HepG2 (cell line): ENCODE results near the gene SYN1. TPM values are rescaled to one million over a fixed set of nuclear protein-coding genes. Genes with fewer than 3 reads are reported as not detected.

ENCODE experiments used
- ATAC-seq: fragments of 200-7000 bp; cut with Tn5 transposase; 3 replicates; pipeline ENCODE4 v1.9.1; 2020; ENCODE audit warnings: mild to moderate bottlenecking, moderate library complexity
- BruUV-seq: library from RNA; stranded (reverse); fragments of 400-500 nt; replicated peaks from 2 replicates; lab custom pipeline; 2021; lab: Mats Ljungman, UMichigan
- CTCF ChIA-PET: fragments of 300-600 bp; formaldehyde crosslinking; extraction: SDS; loops from one replicate; lab custom pipeline; 2021; ENCODE audit warnings: low total read pairs, inconsistent platforms, low intra/inter-chr PET ratio; lab: Yijun Ruan, JAX
- POLR2A ChIA-PET: fragments of 350-600 bp; sonication (Branson Sonifier 250); formaldehyde crosslinking; loops from one replicate; lab custom pipeline; 2020; ENCODE audit warnings: antibody characterized with exemption, inconsistent platforms; lab: Yijun Ruan, JAX
- DNase-seq: peaks from one replicate; pipeline ENCODE4 v3.0.0-alpha.2; 2015; ENCODE audit warnings: low spot score
- FAIRE-seq: peaks from 3 replicates; lab custom pipeline; 2011; peaks lifted over from hg19 to GRCh38; lab: Jason Lieb, UNC
- H2AFZ ChIP-seq: one replicate; pipeline ENCODE4 v1.6.1; 2011; ENCODE audit warnings: low read length, inconsistent platforms
- H3K27ac ChIP-seq: fragments of 300-600 bp; 3 replicates; pipeline ENCODE4 v1.8.0; 2011; ENCODE audit warnings: mixed run types, mild to moderate bottlenecking, mixed read lengths, low read length, inconsistent platforms; ENCODE audit not compliant: insufficient read depth; ENCODE audit errors: extremely low read length
- H3K27me3 ChIP-seq, 2 experiments: fragments of 200-600 bp in 1 of 2; 2 replicates in 1 of 2; 3 replicates in 1 of 2; pipeline versions ENCODE4 v1.6.0 to v1.8.0; 2011; ENCODE audit warnings: low read length in 2 of 2, mild to moderate bottlenecking in 2 of 2, moderate library complexity in 2 of 2, inconsistent platforms in 1 of 2; ENCODE audit not compliant: insufficient read depth in 2 of 2, control insufficient read depth in 1 of 2
- H3K36me3 ChIP-seq, 2 experiments: fragments of 200-600 bp in 1 of 2; replicated peaks in 1 of 2; 2 replicates in 1 of 2; 3 replicates in 1 of 2; pipeline versions ENCODE4 v1.5.1 to v1.8.0; 2011; ENCODE audit warnings: low read length in 2 of 2, inconsistent platforms in 1 of 2; ENCODE audit not compliant: insufficient read depth in 2 of 2, control insufficient read depth in 1 of 2
- H3K4me1 ChIP-seq: 2 replicates; pipeline ENCODE4 v1.5.1; 2012; ENCODE audit warnings: low read length, inconsistent platforms; ENCODE audit not compliant: insufficient read depth
- H3K4me2 ChIP-seq: 2 replicates; pipeline ENCODE4 v1.6.0; 2011; ENCODE audit warnings: low read depth, low read length, inconsistent platforms
- H3K4me3 ChIP-seq, 3 experiments: fragments of 200-600 bp in 1 of 3; sonication (generic), shearing (Covaris generic) in 1 of 3; replicated peaks in 1 of 3; 2 replicates each; pipeline ENCODE4 v1.5.1; 2011 to 2016; ENCODE audit warnings: low read length in 3 of 3, inconsistent platforms in 2 of 3, low read depth in 2 of 3, mild to moderate bottlenecking in 2 of 3, control low read depth in 1 of 3, mixed read lengths in 1 of 3; ENCODE audit not compliant: insufficient read depth in 1 of 3
- H3K79me2 ChIP-seq: one replicate; pipeline ENCODE4 v1.6.1; 2011; ENCODE audit warnings: low read length, inconsistent platforms; ENCODE audit not compliant: insufficient read depth
- H3K9ac ChIP-seq: 2 replicates; pipeline ENCODE4 v1.6.0; 2011; ENCODE audit warnings: mild to moderate bottlenecking, low read depth, low read length, inconsistent platforms; ENCODE audit not compliant: insufficient read depth
- H3K9me3 ChIP-seq: 2 replicates; pipeline ENCODE4 v1.5.1; 2012; ENCODE audit warnings: mild to moderate bottlenecking, low read length
- H4K20me1 ChIP-seq: 2 replicates; pipeline ENCODE4 v1.6.0; 2011; ENCODE audit warnings: inconsistent platforms, mild to moderate bottlenecking, low read length, moderate library complexity; ENCODE audit not compliant: insufficient read depth
- BCL6 ChIP-seq: IDR thresholded peaks from 2 replicates; pipeline ENCODE4 v1.6.1; 2016; ENCODE audit warnings: missing genetic modification reagents, missing compliant biosample characterization
- CTCF ChIP-seq: sonication (generic); formaldehyde crosslinking; IDR thresholded peaks from 2 replicates; pipeline ENCODE4 v1.5.0; 2020; ENCODE audit warnings: mild to moderate bottlenecking, missing genetic modification reagents, moderate library complexity
- ELF3 ChIP-seq: IDR thresholded peaks from 2 replicates; pipeline ENCODE4 v1.6.1; 2016; ENCODE audit warnings: missing genetic modification reagents, missing compliant biosample characterization
- FLYWCH1 ChIP-seq: sonication (generic); formaldehyde crosslinking; IDR thresholded peaks from 2 replicates; pipeline ENCODE4 v1.8.1; 2023; ENCODE audit warnings: mild to moderate bottlenecking, missing genetic modification reagents
- GABPA ChIP-seq, 2 experiments: IDR thresholded peaks; 2 replicates each; pipeline ENCODE4 v1.6.1; 2011 to 2016; ENCODE audit warnings: low read depth in 2 of 2, low read length in 1 of 2, missing biosample characterization in 1 of 2, missing genetic modification characterization in 1 of 2
- GATAD2A ChIP-seq: IDR thresholded peaks from 2 replicates; pipeline ENCODE4 v1.6.1; 2016
- HMG20A ChIP-seq: IDR thresholded peaks from 2 replicates; pipeline ENCODE4 v1.6.1; 2016; ENCODE audit warnings: borderline replicate concordance
- MXD3 ChIP-seq: IDR thresholded peaks from 2 replicates; pipeline ENCODE4 v1.6.1; 2016; ENCODE audit warnings: mild to moderate bottlenecking, missing biosample characterization, missing genetic modification reagents
- RXRA ChIP-seq: sonication (generic); formaldehyde crosslinking; IDR thresholded peaks from 2 replicates; pipeline ENCODE4 v1.5.1; 2020; ENCODE audit warnings: missing genetic modification reagents
- SATB2 ChIP-seq: sonication (generic); formaldehyde crosslinking; IDR thresholded peaks from 2 replicates; pipeline ENCODE4 v1.5.0; 2020; ENCODE audit warnings: missing genetic modification reagents
- SMAD3 ChIP-seq: sonication (generic); formaldehyde crosslinking; IDR thresholded peaks from 2 replicates; pipeline ENCODE4 v1.4.0; 2020; ENCODE audit warnings: missing genetic modification reagents
- SMC3 ChIP-seq: IDR thresholded peaks from 2 replicates; pipeline ENCODE4 v1.6.1; 2011; ENCODE audit warnings: low read length, improper control_type of control experiment
- TAF1 ChIP-seq: sonication (generic); formaldehyde crosslinking; IDR thresholded peaks from 2 replicates; pipeline ENCODE4 v1.4.0; 2020; ENCODE audit warnings: missing genetic modification reagents
- THAP11 ChIP-seq: IDR thresholded peaks from 2 replicates; pipeline ENCODE4 v1.6.1; 2016; ENCODE audit warnings: missing biosample characterization, missing genetic modification reagents
- ZBTB26 ChIP-seq: IDR thresholded peaks from 2 replicates; pipeline ENCODE4 v1.6.1; 2016; ENCODE audit warnings: missing compliant biosample characterization, missing genetic modification reagents, borderline replicate concordance
- ZNF607 ChIP-seq: sonication (generic); formaldehyde crosslinking; IDR thresholded peaks from 2 replicates; pipeline ENCODE4 v1.5.1; 2020; ENCODE audit warnings: missing genetic modification reagents, mild to moderate bottlenecking, borderline replicate concordance
- ZNF615 ChIP-seq: sonication (generic); formaldehyde crosslinking; IDR thresholded peaks from 2 replicates; pipeline ENCODE4 v1.5.0; 2020; ENCODE audit warnings: mild to moderate bottlenecking, missing genetic modification reagents, borderline replicate concordance
- ZSCAN12 ChIP-seq: sonication (generic); formaldehyde crosslinking; IDR thresholded peaks from 2 replicates; pipeline ENCODE4 v1.9.0; 2021; ENCODE audit warnings: mild to moderate bottlenecking, missing genetic modification reagents
- ZSCAN5A ChIP-seq: sonication (generic); formaldehyde crosslinking; IDR thresholded peaks from 2 replicates; pipeline ENCODE4 v1.8.0; 2022; ENCODE audit warnings: mild to moderate bottlenecking, missing genetic modification reagents, borderline replicate concordance
- WGBS: methylation state at CpG from one replicate; pipeline ENCODE4 v1.1.6; 2017; ENCODE audit warnings: low lambda C conversion rate; 5-methylcytosine and 5-hydroxymethylcytosine counted together
- in situ Hi-C: cut with HindIII; loops from 2 replicates; pipeline ENCODE4 v1.10.0; 2017; ENCODE audit warnings: low pct_unique_long_range_greater_than_20kb; ENCODE audit not compliant: extremely low pct_ligation_motif_present
- intact Hi-C: fragments of 100-400 bp; cut with micrococcal nuclease; formaldehyde crosslinking; loops from one replicate; pipeline ENCODE4 v1.10.0; 2022; ENCODE audit not compliant: unreplicated experiment
- polyA plus RNA-seq, 8 experiments: library from polyadenylated mRNA; depleted of rRNA in 3 of 8; stranded (reverse) in 7 of 8; unstranded in 1 of 8; fragments of >200 nt; fragmentation: Illumina TruSeq in 4 of 8; extraction: Trizol in 4 of 8; gene quantifications; 2 replicates each; pipeline versions ENCODE4 v1.2.1 to v1.2.3, GENCODE V29; 2011 to 2016; ENCODE audit warnings: low read depth in 4 of 8, missing spikeins in 1 of 8, mixed read lengths in 1 of 8; ENCODE audit not compliant: insufficient read depth in 1 of 8
- total RNA-seq, 5 experiments: library from RNA; depleted of rRNA; stranded (reverse); fragments of >200 nt; fragmentation: Illumina TruSeq; extraction: Trizol; gene quantifications; 2 replicates each; pipeline ENCODE4 v1.2.3, GENCODE V29; 2016; ENCODE audit warnings: low read depth in 1 of 5

SYN1 gene
- total and polyA plus RNA-seq, 2 of the 13 experiments (the other 11 are each of a cell fraction or from before 2014, with no cell fraction given) = not detected

- Histone ChIP-seq H3K36me3 (no peaks in the 10 kb centered on the region), H3K9ac (no peak overlapping the region), H3K79me2 (no peaks in the 10 kb centered on the region), H3K27me3 (no peaks in the 10 kb centered on the region), H3K4me2 (peak overlapping the region; percentile 39), H3K4me3 (no peak overlapping the region; a peak in 1 of 6 replicates), H4K20me1 (no peaks in the 10 kb centered on the region), H3K9me3 (no peaks in the 10 kb centered on the region), H2AFZ (no peak overlapping the region), H3K4me1 (no peaks in the 10 kb centered on the region), H3K27ac (no peak overlapping the region)
- FAIRE-seq (peak; percentile 77), ATAC-seq (peak; percentile 100), DNase-seq (peak; percentile 81)
- in situ Hi-C loops (no loop called here), intact Hi-C loops (loop anchor here (5.0 kb wide), 1 partner anchor 101 kb away; no protein-coding TSS in a partner anchor)
- ChIA-PET CTCF (interaction anchor here (1.8 kb wide), 1 partner anchor 211 kb away, joined by 4 read pairs; no protein-coding TSS in a partner anchor), POLR2A (no interaction called here)
- 30% methylated on average over 15 of the region's 15 CpGs for WGBS
- BruUV-seq = no TSS peak
- TF ChIP-seq SATB2 (CRISPR knock-in tag) = no peak
- no peak for TF ChIP-seq RXRA
- peak; percentile 44; the same call in 1 of the 2 replicates for TF ChIP-seq GATAD2A (CRISPR knock-in tag)
- peak; percentile 68 for TF ChIP-seq SMC3
- TF ChIP-seq SMAD3 (CRISPR knock-in tag) = no peak
- no peak for TF ChIP-seq ZSCAN12
- TF ChIP-seq FLYWCH1 (CRISPR knock-in tag) = no peak
- peak; percentile 47; the same call in 1 of the 2 replicates for TF ChIP-seq ELF3 (CRISPR knock-in tag)
- TF ChIP-seq ZNF615 = no peak
- TF ChIP-seq MXD3 = no peak
- 0 out of 2 replicates have a peak, but pooled peaks have one; percentile 26 for TF ChIP-seq THAP11
- TF ChIP-seq ZNF607 (CRISPR knock-in tag) = no peak
- TF ChIP-seq TAF1 (CRISPR knock-in tag) = no peak
- TF ChIP-seq ZBTB26 (CRISPR knock-in tag) = no peak
- TF ChIP-seq CTCF (CRISPR knock-in tag) = peak; percentile 66
- no peak for TF ChIP-seq GABPA (IDR thresholded peaks at IDR 0.05; ENCODE audit: low read depth, low read length)
- 0 out of 2 replicates have a peak, but pooled peaks have one; percentile 11 for TF ChIP-seq GABPA (CRISPR knock-in tag; IDR thresholded peaks at IDR 0.05; ENCODE audit: low read depth)
- TF ChIP-seq ZSCAN5A (CRISPR knock-in tag) = no peak
- peak; percentile 66 for TF ChIP-seq BCL6 (CRISPR knock-in tag)
- TF ChIP-seq HMG20A = no peak
Measured at GRCh38 chrX:47540754-47541538, 78.7 kb downstream of the SYN1 start.
